Mucosa of rectum (tissue), 2 donors: ENCODE measurements around the gene DCAF17.
"Not testable (repeated sequence)": the region's sequence is repeated elsewhere in the genome, so short reads cannot be mapped to it uniquely, and the experiment has no call there.

Experiments used
- H3K27ac ChIP-seq, 2 donors: one replicate each; pipeline ENCODE4 v1.7.0; 2013; ENCODE audit warnings: inconsistent platforms in 2 of 2, low read depth in 2 of 2, low read length in 2 of 2
- H3K27me3 ChIP-seq, 2 donors: one replicate each; pipeline ENCODE4 v1.7.0; 2013; ENCODE audit warnings: low read length in 2 of 2; ENCODE audit not compliant: control insufficient read depth in 2 of 2, insufficient read depth in 2 of 2
- H3K36me3 ChIP-seq, 2 donors: one replicate each; pipeline ENCODE4 v1.7.0; 2013; ENCODE audit warnings: low read length in 2 of 2; ENCODE audit not compliant: control insufficient read depth in 2 of 2, insufficient read depth in 2 of 2
- H3K4me1 ChIP-seq, 2 donors: one replicate each; pipeline ENCODE4 v1.7.0; 2013; ENCODE audit warnings: low read length in 2 of 2, mild to moderate bottlenecking in 1 of 2; ENCODE audit not compliant: control insufficient read depth in 2 of 2, insufficient read depth in 2 of 2
- H3K4me3 ChIP-seq, 2 donors: one replicate each; pipeline ENCODE4 v1.7.0; 2013; ENCODE audit warnings: low read length in 2 of 2
- H3K9ac ChIP-seq, 2 donors: one replicate each; pipeline ENCODE4 v1.7.0; 2013; ENCODE audit warnings: low read length in 2 of 2, low read depth in 1 of 2, mild to moderate bottlenecking in 1 of 2
- H3K9me3 ChIP-seq, 2 donors: one replicate each; pipeline ENCODE4 v1.7.0; 2013; ENCODE audit warnings: low read length in 2 of 2; ENCODE audit not compliant: control insufficient read depth in 2 of 2
- donor health status: healthy.
- donor health status: Normal muscosa, but diverticular disease.

Gene DCAF17

DNA sequence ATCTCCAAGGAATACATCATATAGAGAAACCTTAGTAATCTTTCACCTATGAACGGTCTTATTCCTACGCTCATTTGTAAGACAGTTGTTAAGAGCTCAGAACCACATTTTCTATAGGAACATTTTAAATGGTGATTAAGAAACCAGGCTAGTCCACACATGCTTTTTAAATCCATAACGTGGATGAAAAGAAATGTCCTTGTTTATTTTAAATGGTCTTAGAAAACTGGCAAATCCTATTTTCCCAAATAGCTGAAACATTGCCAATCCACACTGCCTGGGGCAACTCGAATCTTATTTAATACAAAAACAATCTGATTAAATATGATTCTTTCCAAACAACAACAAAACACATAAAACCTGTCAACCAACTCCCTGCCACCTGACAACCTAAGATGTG is 23.9 kb upstream of the DCAF17 start:
- Histone ChIP-seq H3K4me3 (no peak overlapping the region), H3K9me3 (no peaks in the 10 kb centered on the region), H3K27ac (no peak overlapping the region), H3K4me1 (no peaks in the 10 kb centered on the region), H3K27me3 (no peaks in the 10 kb centered on the region), H3K36me3 (no peaks in the 10 kb centered on the region), H3K9ac (no peak overlapping the region)

DNA sequence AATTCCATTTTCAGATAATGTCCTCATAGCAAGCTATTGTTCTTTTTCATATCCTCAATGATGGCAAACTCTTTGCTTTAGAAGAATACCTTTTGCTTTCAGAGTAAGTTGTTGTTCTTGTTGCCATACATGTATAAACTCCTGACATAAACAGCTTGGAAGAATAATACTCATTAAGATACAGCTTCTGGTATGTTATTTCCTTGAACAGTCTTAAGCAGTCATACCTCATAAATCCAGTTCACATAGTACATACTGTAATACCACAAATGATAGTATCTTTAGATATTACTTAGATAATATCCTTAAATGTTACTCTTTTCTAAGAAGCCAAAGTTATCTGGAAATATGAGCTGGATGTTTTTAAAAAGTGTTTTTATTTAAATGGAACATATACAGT is 23.4 kb upstream of the DCAF17 start:
- Histone ChIP-seq H3K4me3 (no peak overlapping the region), H3K4me1 (no peaks in the 10 kb centered on the region), H3K27me3 (no peaks in the 10 kb centered on the region), H3K9me3 (no peaks in the 10 kb centered on the region), H3K36me3 (no peaks in the 10 kb centered on the region), H3K27ac (no peak overlapping the region), H3K9ac (no peak overlapping the region)

DNA sequence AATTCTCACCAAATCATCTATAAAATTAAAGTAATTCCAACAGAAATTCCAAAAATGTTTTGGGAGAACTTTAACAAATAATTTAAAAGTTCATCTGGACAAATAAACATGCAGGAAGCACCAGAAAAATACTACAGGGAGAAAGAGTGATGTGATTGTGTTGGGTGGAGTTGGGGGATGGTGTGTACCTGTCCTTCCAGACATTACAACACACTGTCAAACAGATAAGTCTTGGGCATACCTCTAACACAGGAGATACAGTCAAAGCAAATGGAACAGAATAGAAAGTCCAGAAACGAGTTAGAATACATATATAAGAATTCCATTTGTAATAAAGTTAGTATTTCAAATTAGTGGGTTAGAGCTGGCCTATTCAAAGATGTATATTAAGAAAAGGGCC is 22.8 kb upstream of the DCAF17 start:
- no peaks in the 10 kb centered on the region for H3K27me3 ChIP-seq
- no peaks in the 10 kb centered on the region for H3K36me3 ChIP-seq
- no peak overlapping the region for H3K4me3 ChIP-seq
- H3K27ac ChIP-seq: no peak overlapping the region
- no peak overlapping the region for H3K9ac ChIP-seq
- H3K4me1 ChIP-seq: no peaks in the 10 kb centered on the region
- no peaks in the 10 kb centered on the region for H3K9me3 ChIP-seq

DNA sequence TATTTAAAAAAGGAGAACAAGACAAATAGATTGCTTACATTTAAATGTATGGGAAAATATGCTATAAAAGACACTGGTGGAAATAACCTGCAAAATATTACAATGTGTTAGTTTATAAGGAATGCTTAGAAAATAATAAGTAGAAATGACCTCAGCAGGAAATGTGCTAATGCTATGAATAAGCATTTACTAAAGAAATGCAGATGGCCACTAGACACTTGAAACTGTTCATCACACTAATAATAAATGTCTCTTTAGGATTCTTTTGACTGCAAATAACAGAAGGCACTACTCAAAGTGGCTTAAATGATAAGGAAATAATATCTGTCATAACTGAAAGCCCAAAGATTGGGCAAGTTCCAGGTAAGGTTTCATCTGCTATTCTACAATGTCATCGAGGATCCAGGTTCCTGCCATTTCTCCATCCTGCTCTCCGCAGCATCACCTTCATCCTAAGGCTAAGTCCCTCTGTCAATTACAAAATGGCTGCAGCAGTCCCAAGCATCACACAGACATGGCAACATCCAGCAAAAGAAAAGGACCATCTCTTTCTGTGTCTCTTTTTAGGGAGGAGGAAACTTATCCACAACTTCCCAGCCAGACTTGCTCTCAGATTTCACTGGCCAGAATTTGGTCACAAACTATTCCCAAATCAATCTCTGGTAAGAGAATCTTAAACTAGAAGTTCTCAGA is 22.1 kb upstream of the DCAF17 start:
- Histone ChIP-seq H3K9me3 (no peaks in the 10 kb centered on the region), H3K4me1 (no peaks in the 10 kb centered on the region), H3K27me3 (no peaks in the 10 kb centered on the region), H3K9ac (no peak overlapping the region), H3K4me3 (no peak overlapping the region), H3K27ac (no peak overlapping the region), H3K36me3 (no peaks in the 10 kb centered on the region)

- Histone ChIP-seq H3K4me1 (no peaks in the 10 kb centered on the region), H3K27ac (no peak overlapping the region), H3K9me3 (no peaks in the 10 kb centered on the region), H3K4me3 (no peak overlapping the region), H3K9ac (no peak overlapping the region), H3K27me3 (no peaks in the 10 kb centered on the region), H3K36me3 (no peaks in the 10 kb centered on the region)
Observed at GRCh38 chr2:171412571-171413175, 21.4 kb upstream of the DCAF17 start.

DNA sequence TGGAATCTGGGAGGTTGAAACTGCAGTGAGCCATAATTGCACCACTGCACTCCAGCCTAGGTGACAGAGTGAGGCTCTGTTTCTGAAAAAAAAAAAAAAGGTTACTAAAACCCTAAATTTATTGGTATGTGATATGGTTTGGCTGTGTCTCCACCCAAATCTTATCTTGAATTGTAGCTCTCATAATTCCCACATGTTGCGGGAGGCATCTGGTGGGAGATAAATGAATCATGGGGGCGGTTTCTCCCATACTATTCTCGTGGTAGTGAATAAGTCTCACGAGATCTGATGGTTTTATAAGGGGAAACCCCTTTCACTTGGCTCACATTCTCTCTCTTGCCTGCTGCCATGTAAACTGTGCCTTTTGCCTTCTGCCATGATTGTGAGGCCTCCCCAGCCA is 19.4 kb upstream of the DCAF17 start:
- not testable (repeated sequence) for H3K9me3 ChIP-seq, H3K27me3 ChIP-seq, H3K36me3 ChIP-seq, H3K9ac ChIP-seq, H3K27ac ChIP-seq, H3K4me1 ChIP-seq, H3K4me3 ChIP-seq

- Histone ChIP-seq H3K27me3 (no peaks in the 10 kb centered on the region), H3K27ac (no peak overlapping the region), H3K4me1 (no peaks in the 10 kb centered on the region), H3K4me3 (no peak overlapping the region), H3K9ac (no peak overlapping the region), H3K36me3 (no peaks in the 10 kb centered on the region), H3K9me3 (no peaks in the 10 kb centered on the region)
Observed at GRCh38 chr2:171416009-171416926, 17.8 kb upstream of the DCAF17 start.

GRCh38 chr2:171419333-171419732 is 14.7 kb upstream of the DCAF17 start:
- Histone ChIP-seq H3K4me3 (no peak overlapping the region), H3K9ac (no peak overlapping the region), H3K27ac (no peak overlapping the region), H3K9me3 (peaks cover 0 to 3% of the 10 kb centered on the region in 2 donors), H3K4me1 (no peaks in the 10 kb centered on the region), H3K36me3 (no peaks in the 10 kb centered on the region), H3K27me3 (no peaks in the 10 kb centered on the region)

DNA sequence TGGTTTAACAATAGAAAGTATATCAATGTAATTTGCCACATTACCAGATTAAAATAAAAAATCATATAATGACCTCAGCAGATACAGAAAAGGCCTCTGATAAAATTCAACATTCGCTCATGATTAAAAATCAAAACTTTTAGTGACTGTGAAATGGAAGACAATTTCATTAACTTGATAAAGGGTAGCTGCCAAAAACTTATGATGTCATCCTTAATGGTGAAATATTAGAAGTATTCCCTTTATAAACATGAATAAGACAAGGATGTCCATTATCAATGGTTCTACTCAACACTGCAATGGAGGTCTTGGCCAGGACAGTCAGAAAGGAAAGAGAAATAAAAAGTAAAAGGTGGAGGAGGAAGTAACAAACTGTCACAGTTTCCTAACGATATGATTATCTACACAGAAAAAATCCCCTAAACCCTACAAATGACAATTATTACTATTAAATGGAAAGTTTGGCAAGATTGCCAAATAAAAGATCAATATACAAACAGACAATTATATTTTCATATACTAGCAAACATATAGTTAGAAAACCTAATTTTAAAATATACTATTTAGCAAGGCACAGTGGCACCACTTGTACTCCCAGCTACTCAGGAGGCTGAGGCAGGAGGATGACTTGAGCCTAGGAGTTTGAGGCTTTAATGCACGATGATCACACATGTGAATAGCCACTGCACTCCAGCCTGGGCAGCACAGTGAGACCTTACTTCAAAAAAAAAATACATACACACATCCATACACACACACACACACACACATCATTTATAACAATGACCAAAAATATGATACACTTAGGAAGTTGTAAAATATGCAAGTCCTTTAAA is 13.1 kb upstream of the DCAF17 start:
- H3K4me3 ChIP-seq: no peak overlapping the region
- H3K36me3 ChIP-seq: no peaks in the 10 kb centered on the region
- H3K27me3 ChIP-seq: no peaks in the 10 kb centered on the region
- no peak overlapping the region for H3K9ac ChIP-seq
- H3K27ac ChIP-seq: no peak overlapping the region
- H3K4me1 ChIP-seq: no peaks in the 10 kb centered on the region
- peaks cover 0 to 3% of the 10 kb centered on the region in 2 donors for H3K9me3 ChIP-seq
